ENCODE measurements around the gene CES3.

GRCh38 chr16:66937725-66938337, 23.2 kb upstream of the CES3 start:
- TF ChIP-seq POLR2A (IDR thresholded peaks at IDR 0.05; ENCODE audit: low read depth, low read length) (no peak), TAF1 (IDR thresholded peaks at IDR 0.05; ENCODE audit: borderline replicate concordance, low read depth, low read length) (no peak)
